ENCODE data around the gene CADM2.

- TF ChIP-seq CTCF (IDR thresholded peaks at IDR 0.05; ENCODE audit: low read depth, low read length, poor library complexity, severe bottlenecking): no peak
- no peak for TF ChIP-seq EZH2phosphoT487 (IDR thresholded peaks at IDR 0.05; ENCODE audit: borderline replicate concordance, low read length)
Observed at GRCh38 chr3:85364296-85364909, 405.6 kb downstream of the CADM2 start.

All from DOHH2 (cell line).